Measurements from ENCODE around the gene SHE. TPM values are rescaled to one million over a fixed set of nuclear protein-coding genes. Genes with fewer than 3 reads are reported as not detected.

The SHE gene
- total and polyA plus RNA-seq, 9 donors, result 4.3 to 20.5 (median 9.0) TPM

- no peak overlapping the region for H3K27ac ChIP-seq
- no peak overlapping the region for H3K4me3 ChIP-seq
- no peak for DNase-seq
- no peaks in the 10 kb centered on the region for H3K27me3 ChIP-seq
- TF ChIP-seq POLR2A (IDR thresholded peaks at IDR 0.05) (no peak), CTCF (IDR thresholded peaks at IDR 0.05) (no peak), EP300 (IDR thresholded peaks at IDR 0.05) (no peak)
- H3K4me1 ChIP-seq (ENCODE audit: insufficient read depth), result peaks cover 2% of the 10 kb centered on the region
- 66 to 68% (median 66%) methylated on average over 3 of the region's 3 CpGs for WGBS, 3 donors
- intact Hi-C loops (cut with DNase I), result loop anchor here in 1 of 4 donors (10.0 kb wide), 1 partner anchor 64 kb away; no protein-coding TSS in a partner anchor
- no peaks in the 10 kb centered on the region for H3K9me3 ChIP-seq
- H3K36me3 ChIP-seq, result peaks cover 3% of the 10 kb centered on the region
Measured at GRCh38 chr1:154549202-154549770, 47.1 kb upstream of the SHE start.

- 3 to 25% (median 13%) methylated on average over 1 of the region's 1 CpG for WGBS, 3 donors
- no peak for DNase-seq
Measured at GRCh38 chr1:154548028-154548427, 45.8 kb upstream of the SHE start.

GRCh38 chr1:154547105-154547732, 45.0 kb upstream of the SHE start:
- no peaks in the 10 kb centered on the region for H3K9me3 ChIP-seq
- WGBS, 3 donors, result 22 to 40% (median 23%) methylated on average over 11 of the region's 11 CpGs
- no peak for DNase-seq
- intact Hi-C loops (cut with DNase I), result loop anchor here in 1 of 4 donors (10.0 kb wide), 1 partner anchor 62 kb away; no protein-coding TSS in a partner anchor
- H3K27me3 ChIP-seq, result no peaks in the 10 kb centered on the region
- no peaks in the 10 kb centered on the region for H3K36me3 ChIP-seq
- peaks cover 2% of the 10 kb centered on the region for H3K4me1 ChIP-seq (ENCODE audit: insufficient read depth)
- TF ChIP-seq EP300 (IDR thresholded peaks at IDR 0.05) (no peak), CTCF (IDR thresholded peaks at IDR 0.05) (no peak), POLR2A (IDR thresholded peaks at IDR 0.05) (no peak)
- no peak overlapping the region for H3K27ac ChIP-seq
- no peak overlapping the region for H3K4me3 ChIP-seq

More at GRCh38 chr1:154548028-154548427, 45.8 kb upstream of the SHE start:
- TF ChIP-seq EP300 (IDR thresholded peaks at IDR 0.05) (no peak), POLR2A (IDR thresholded peaks at IDR 0.05) (no peak), CTCF (IDR thresholded peaks at IDR 0.05) (no peak)
- Histone ChIP-seq H3K27ac (no peak overlapping the region), H3K27me3 (no peaks in the 10 kb centered on the region), H3K4me3 (no peak overlapping the region), H3K4me1 (ENCODE audit: insufficient read depth) (peaks cover 2% of the 10 kb centered on the region), H3K9me3 (no peaks in the 10 kb centered on the region), H3K36me3 (peaks cover 3% of the 10 kb centered on the region)
- intact Hi-C loops (cut with DNase I), result loop anchor here in 1 of 4 donors (10.0 kb wide), 1 partner anchor 63 kb away; no protein-coding TSS in a partner anchor

- Histone ChIP-seq H3K4me1 (ENCODE audit: insufficient read depth) (peaks cover 2% of the 10 kb centered on the region), H3K9me3 (no peaks in the 10 kb centered on the region), H3K27ac (no peak overlapping the region), H3K27me3 (no peaks in the 10 kb centered on the region), H3K36me3 (no peaks in the 10 kb centered on the region), H3K4me3 (no peak overlapping the region)
- 64 to 71% (median 69%) methylated on average over 13 of the region's 13 CpGs for whole genome bisulfite sequencing, 3 donors
- DNase-seq, result peak in 4 of 5 donors; percentile 41 to 51 (median 48)
- intact Hi-C loops (cut with DNase I), result loop anchor here in 1 of 4 donors (10.0 kb wide), 1 partner anchor 62 kb away; no protein-coding TSS in a partner anchor
- TF ChIP-seq EP300 (IDR thresholded peaks at IDR 0.05) (no peak), CTCF (IDR thresholded peaks at IDR 0.05) (peak in 1 of 3 donors; percentile 55)
Measured at GRCh38 chr1:154546264-154547063, 44.3 kb upstream of the SHE start.
